H1 (cell line): Measurements from ENCODE around the gene PPP1R11. TPM values are rescaled to one million over a fixed set of nuclear protein-coding genes. Genes with fewer than 3 reads are reported as not detected.
A peak's percentile ranks its signal among the peaks of the same experiment; 100 is the strongest.

ENCODE experiments used
- CHD1 ChIP-seq: IDR thresholded peaks from 2 replicates; pipeline ENCODE4 v1.6.1; 2012; ENCODE audit warnings: low read depth, low read length, improper control_type of control experiment
- POLR2A ChIP-seq, 2 experiments: IDR thresholded peaks; 1 replicate in 1 of 2; 2 replicates in 1 of 2; pipeline ENCODE4 v1.6.1; 2011; ENCODE audit warnings: low read depth in 2 of 2, low read length in 2 of 2, mild to moderate bottlenecking in 2 of 2; ENCODE audit errors: control extremely low read depth in 1 of 2
- SUZ12 ChIP-seq: fragments of 200-600 bp; sonication (generic); IDR thresholded peaks from 2 replicates; pipeline ENCODE4 v1.6.1; 2012; ENCODE audit warnings: mild to moderate bottlenecking, inconsistent platforms, low read length, moderate library complexity, mixed read lengths
- TBP ChIP-seq: IDR thresholded peaks from 2 replicates; pipeline ENCODE4 v1.6.1; 2011; ENCODE audit warnings: low read depth, low read length, improper control_type of control experiment
- polyA plus RNA-seq, 7 experiments: library from polyadenylated mRNA; depleted of rRNA in 3 of 7; stranded (reverse) in 5 of 7; unstranded in 2 of 7; fragments of >200 nt in 5 of 7; fragments of 200-250 nt in 2 of 7; gene quantifications; 1 replicate in 5 of 7; 2 replicates in 1 of 7; 4 replicates in 1 of 7; pipeline versions ENCODE4 v1.2.1 to v1.2.3, GENCODE V29; 2011 to 2013; ENCODE audit warnings: missing spikeins in 2 of 7, mixed read lengths in 2 of 7
- total RNA-seq: library from RNA; stranded (reverse); fragmentation: NEBNext Ultra II Directional; extraction: Animal tissue kit (Norgen Biotek cat#: 25700); gene quantifications from 2 replicates; pipeline ENCODE4 v1.2.1, GENCODE V29; 2021

Gene PPP1R11
- total and polyA plus RNA-seq, 2 of the 8 experiments (the other 6 are each of a cell fraction or from before 2014, with no cell fraction given): 26.1 to 32.8 TPM

- TF ChIP-seq SUZ12 (peak; percentile 74), TBP (no peak), CHD1 (no peak), POLR2A (IDR thresholded peaks at IDR 0.05; ENCODE audit: control extremely low read depth in 1 of 2, low read depth in 2 of 2, low read length in 2 of 2) (no peak)
- TF ChIP-seq, all 59 proteins: peak for 7
Observed at GRCh38 chr6:30071081-30071818, 4.3 kb downstream of the PPP1R11 start (continued).
